ENCODE data around the gene NPW.
A peak's percentile ranks its signal among the peaks of the same experiment; 100 is the strongest.

The NPW gene

GRCh38 chr16:2019518-2019920 is at the start of gene NPW:
NPW (plus strand) TSS chr16:2019785.
- DNase-seq = no peak

DNA sequence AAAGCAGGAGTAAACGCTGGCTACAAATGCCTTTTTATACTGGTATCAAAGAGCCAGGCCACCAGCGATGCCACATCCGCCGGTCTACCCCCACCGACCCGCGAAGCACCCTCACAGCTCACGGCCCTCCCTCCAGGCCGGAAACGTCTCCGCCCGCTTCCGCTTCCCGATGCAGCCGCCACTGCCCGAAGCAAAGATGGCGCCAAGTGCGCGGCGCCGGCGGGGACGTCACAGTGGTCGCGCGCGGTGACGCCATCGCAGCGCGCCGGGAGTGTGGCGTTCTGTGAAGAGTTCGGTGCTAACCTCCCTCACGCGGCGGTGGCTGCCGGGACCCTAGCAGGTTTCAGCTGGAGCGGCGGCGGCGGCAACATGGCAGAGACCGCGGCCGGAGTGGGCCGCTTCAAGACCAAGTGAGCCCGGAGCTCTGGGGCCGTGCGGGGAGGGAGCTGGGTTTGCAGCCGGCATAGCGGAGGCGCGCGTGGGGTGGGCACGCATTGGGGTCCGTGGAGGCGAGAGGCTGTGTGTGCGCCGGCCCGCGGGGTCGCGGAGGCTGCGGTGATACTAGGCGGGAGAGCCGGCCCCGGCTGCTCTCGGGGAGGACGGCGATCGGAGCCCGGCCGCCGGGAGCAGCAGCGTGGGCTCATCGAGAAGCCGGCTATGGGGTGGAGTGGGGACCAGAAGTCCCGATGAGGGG is 47.6 kb upstream of the NPW start, which contains the start of gene TBL3:
Gene TBL3, plus strand, starts transcription at position 258 of the 694 bp plus-strand sequence. Its CDS starts 112 bp downstream, at position 370.
- peak; percentile 80 for DNase-seq

GRCh38 chr16:1972490-1972877 is 47.1 kb upstream of the NPW start:
- DNase-seq = no peak

DNA sequence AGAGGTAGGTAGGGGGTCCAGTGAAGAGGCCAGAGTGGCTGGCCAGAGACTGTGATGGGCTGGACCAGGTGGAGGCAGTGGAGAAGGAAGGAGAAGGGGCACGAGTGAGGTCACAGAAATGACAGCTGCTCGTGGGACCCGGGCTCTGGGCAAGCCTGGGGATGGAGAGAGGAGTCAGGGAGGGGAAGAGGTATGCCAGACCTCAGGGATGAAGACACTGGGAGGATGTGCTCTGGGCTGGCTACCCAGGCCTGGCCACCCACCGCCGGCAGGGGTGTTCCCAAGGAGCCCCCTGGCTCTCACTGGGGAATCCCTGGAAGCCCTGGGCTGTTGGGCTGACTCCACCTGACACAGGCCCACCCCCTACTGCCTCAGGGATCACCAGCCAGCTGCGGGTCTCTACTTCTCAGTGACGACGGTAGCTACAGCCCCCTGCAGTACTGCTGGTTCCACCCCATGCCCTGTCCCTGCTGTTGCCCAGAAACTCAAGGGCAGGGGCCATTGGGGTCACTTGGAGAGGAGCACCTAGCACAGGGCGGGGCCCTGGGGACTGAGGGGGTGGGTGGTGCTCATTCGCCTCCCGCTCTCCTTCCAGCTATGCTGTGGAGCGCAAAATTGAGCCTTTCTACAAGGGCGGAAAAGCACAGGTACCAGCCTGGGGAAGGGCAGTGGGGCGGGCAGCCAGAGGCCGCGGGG is 46.0 kb upstream of the NPW start:
- no peak for DNase-seq

- DNase-seq = no peak
Observed at GRCh38 chr16:1974157-1975070, 45.2 kb upstream of the NPW start.

DNA sequence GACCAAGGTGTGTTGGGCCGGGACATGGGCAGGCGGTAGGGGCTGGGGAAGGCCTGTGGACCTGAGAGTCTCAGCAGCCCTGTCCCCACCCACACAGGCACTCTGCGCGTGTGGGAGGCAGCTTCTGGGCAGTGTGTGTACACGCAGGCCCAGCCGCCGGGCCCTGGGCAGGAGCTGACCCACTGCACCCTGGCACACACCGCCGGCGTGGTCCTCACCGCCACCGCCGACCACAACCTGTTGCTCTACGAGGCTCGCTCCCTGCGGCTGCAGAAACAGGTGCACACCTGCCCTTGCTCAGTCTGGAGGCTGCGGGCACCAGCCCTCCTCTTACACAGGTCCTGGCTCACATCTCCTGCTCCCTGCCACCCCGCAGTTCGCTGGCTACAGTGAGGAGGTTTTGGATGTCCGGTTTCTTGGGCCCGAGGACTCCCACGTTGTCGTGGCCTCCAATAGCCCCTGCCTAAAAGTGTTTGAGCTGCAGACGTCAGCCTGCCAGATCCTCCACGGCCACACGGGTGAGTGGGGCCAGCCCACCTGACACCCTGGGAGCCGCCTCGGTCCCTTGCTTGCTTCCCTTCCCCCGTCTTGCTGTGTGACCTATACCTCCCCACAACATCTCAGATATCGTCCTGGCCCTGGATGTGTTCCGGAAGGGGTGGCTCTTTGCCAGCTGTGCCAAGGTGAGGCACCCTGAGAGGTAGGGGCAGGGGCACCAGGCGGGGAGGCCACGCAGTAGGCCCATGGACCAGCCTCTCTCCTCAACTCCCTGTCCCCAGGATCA is 44.0 kb upstream of the NPW start:
- no peak for DNase-seq

- no peak for DNase-seq
Observed at GRCh38 chr16:1976216-1976520, 43.4 kb upstream of the NPW start.

- no peak for DNase-seq
Observed at GRCh38 chr16:1976951-1977874, 42.4 kb upstream of the NPW start.

DNA sequence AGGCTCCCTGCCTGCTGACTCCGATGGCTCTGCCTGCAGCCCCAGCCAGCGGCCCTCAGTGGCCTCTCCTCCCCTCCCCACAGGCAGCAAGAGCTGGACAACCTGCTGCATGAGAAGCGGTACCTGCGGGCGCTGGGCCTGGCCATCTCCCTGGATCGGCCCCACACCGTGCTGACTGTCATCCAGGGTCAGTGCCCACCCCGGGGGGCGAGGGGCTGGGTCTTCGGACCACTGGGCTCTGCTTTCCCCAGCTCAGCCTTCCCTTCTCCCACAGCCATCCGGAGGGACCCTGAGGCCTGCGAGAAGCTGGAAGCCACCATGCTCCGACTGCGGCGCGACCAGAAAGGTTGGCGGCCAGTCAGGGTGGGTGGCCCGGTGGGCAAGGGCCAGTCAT is 41.7 kb upstream of the NPW start:
- DNase-seq = no peak

- no peak for DNase-seq
Observed at GRCh38 chr16:1978476-1979120, 41.0 kb upstream of the NPW start.

GRCh38 chr16:1979271-1980029 is 40.1 kb upstream of the NPW start:
- DNase-seq = no peak

GRCh38 chr16:1980030-1980769 is 39.4 kb upstream of the NPW start:
- DNase-seq = no peak

- DNase-seq = no peak
Observed at GRCh38 chr16:1980770-1981087, 38.9 kb upstream of the NPW start.

- DNase-seq = no peak
Observed at GRCh38 chr16:1981398-1981836, 38.2 kb upstream of the NPW start, which contains the start of gene NOXO1. NOXO1 (minus strand) TSS chr16:1981469; CDS start chr16:1981179, 290 bp downstream.

DNA sequence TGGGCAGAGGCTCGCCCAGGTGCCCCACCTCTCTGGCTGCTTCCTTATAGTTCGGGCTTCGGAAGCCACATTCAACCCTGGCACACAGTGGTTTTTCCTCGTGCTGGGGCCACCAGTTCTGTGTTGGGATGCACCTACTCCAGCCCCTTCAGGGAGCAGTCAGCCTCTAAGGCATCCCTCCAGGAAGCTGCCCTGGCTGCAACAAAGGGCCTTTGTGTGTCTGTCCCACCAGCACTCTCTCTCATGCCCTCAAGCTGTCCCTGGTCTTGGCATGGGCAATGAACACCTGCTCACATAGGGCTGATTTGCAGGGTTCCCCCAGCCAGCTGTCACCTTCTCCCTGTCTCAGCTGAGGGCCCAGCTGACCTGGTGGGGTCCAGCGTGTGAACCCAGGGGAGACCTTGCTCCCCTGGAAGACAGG is 37.6 kb upstream of the NPW start:
- no peak for DNase-seq

- DNase-seq = no peak
Observed at GRCh38 chr16:1982991-1983543, 36.5 kb upstream of the NPW start.

GRCh38 chr16:1983544-1984346 is 35.8 kb upstream of the NPW start, which contains the start of gene GFER:
GFER (plus strand) TSS chr16:1984193; CDS start chr16:1984219, 26 bp downstream.
- peak; percentile 67 for DNase-seq
